OCI-LY7 (cell line): ENCODE measurements around the gene LIPC.

ENCODE experiments used
- CTCF ChIP-seq: fragments of 200-600 bp; sonication (generic); conservative IDR thresholded peaks from 2 replicates; pipeline ENCODE4 v1.5.1; 2014; ENCODE audit warnings: mild to moderate bottlenecking, antibody characterized with exemption, low read length, moderate library complexity, mixed read lengths
- EZH2phosphoT487 ChIP-seq: fragments of 200-600 bp; sonication (generic); IDR thresholded peaks from 2 replicates; pipeline ENCODE4 v1.6.1; 2018; ENCODE audit warnings: low read depth, borderline replicate concordance, mild to moderate bottlenecking, mixed run types, antibody characterized with exemption, low read length, moderate library complexity, mixed read lengths

GRCh38 chr15:58437531-58438105 lies 5.8 kb downstream of the LIPC start:
- TF ChIP-seq CTCF (no peak), EZH2phosphoT487 (no peak)
